Measurements from ENCODE around the gene PRAMEF2.
"Not testable (repeated sequence)": the region's sequence is repeated elsewhere in the genome, so short reads cannot be mapped to it uniquely, and the experiment has no call there.

GRCh38 chr1:12903793-12904572 is 47.1 kb downstream of the PRAMEF2 start:
- TF ChIP-seq POLR2AphosphoS5 (IDR thresholded peaks at IDR 0.05); CTCF (IDR thresholded peaks at IDR 0.05; ENCODE audit: poor library complexity, severe bottlenecking); EZH2 (IDR thresholded peaks at IDR 0.05; ENCODE audit: borderline replicate concordance, insufficient read depth, low read length, poor library complexity, severe bottlenecking); TAF1 (IDR thresholded peaks at IDR 0.05; ENCODE audit: low read depth); EP300 (conservative IDR thresholded peaks at IDR 0.05; ENCODE audit: poor library complexity, severe bottlenecking); RAD21 (conservative IDR thresholded peaks at IDR 0.05); SMC3 (conservative IDR thresholded peaks at IDR 0.05; ENCODE audit: poor library complexity); REST (IDR thresholded peaks at IDR 0.05; ENCODE audit: borderline replicate concordance): not testable (repeated sequence)
